GM18951 (cell line): ENCODE measurements around the gene ZNF503.
A peak's percentile ranks its signal among the peaks of the same experiment; 100 is the strongest.

Experiments used
- POLR2A ChIP-seq: IDR thresholded peaks from 4 replicates; pipeline ENCODE4 v1.6.1; 2011; ENCODE audit warnings: mild to moderate bottlenecking; ENCODE audit not compliant: insufficient read length, insufficient read depth; ENCODE audit errors: extremely low read depth
- in situ Hi-C: fragments of 300-500 bp; cut with MboI; formaldehyde crosslinking; loops from one replicate; pipeline ENCODE4 v1.12.0; 2022; ENCODE audit warnings: low sequenced_read_pairs, mixed read lengths, inconsistent platforms; ENCODE audit not compliant: unreplicated experiment

Gene ZNF503

GRCh38 chr10:75407713-75408508 is 6.3 kb upstream of the ZNF503 start:
- in situ Hi-C loops = no loop called here
- peak; percentile 25 for TF ChIP-seq POLR2A

GRCh38 chr10:75407224-75407712 is 5.7 kb upstream of the ZNF503 start:
- in situ Hi-C loops = no loop called here
- no peak for TF ChIP-seq POLR2A

GRCh38 chr10:75406462-75407223 is 5.1 kb upstream of the ZNF503 start:
- in situ Hi-C loops = no loop called here
- no peak for TF ChIP-seq POLR2A

- in situ Hi-C loops = no loop called here
- no peak for TF ChIP-seq POLR2A
These were observed 4.3 kb upstream of the ZNF503 start for GRCh38 chr10:75405598-75406461.

- in situ Hi-C loops = no loop called here
- TF ChIP-seq POLR2A = no peak
These were observed 3.4 kb upstream of the ZNF503 start for GRCh38 chr10:75404815-75405597.

- in situ Hi-C loops = no loop called here
- TF ChIP-seq POLR2A = peak; percentile 43
These were observed 2.6 kb upstream of the ZNF503 start for GRCh38 chr10:75403939-75404814.

GRCh38 chr10:75403144-75403938 is 1.8 kb upstream of the ZNF503 start:
- peak; percentile 22 for TF ChIP-seq POLR2A
- in situ Hi-C loops = no loop called here

GRCh38 chr10:75402486-75403143 is 1.1 kb upstream of the ZNF503 start:
- TF ChIP-seq POLR2A = no peak
- in situ Hi-C loops = no loop called here

GRCh38 chr10:75400771-75401568 is 594 bp downstream of the ZNF503 start:
- TF ChIP-seq POLR2A = no peak
- in situ Hi-C loops = no loop called here
